Neural cell (in vitro differentiated cells): ENCODE measurements around the gene XAF1. TPM values are rescaled to one million over a fixed set of nuclear protein-coding genes. Genes with fewer than 3 reads are reported as not detected.
"Not testable (repeated sequence)": the region's sequence is repeated elsewhere in the genome, so short reads cannot be mapped to it uniquely, and the experiment has no call there.

ENCODE experiments used
- H2AFZ ChIP-seq: fragments of 200-600, 300-800 bp; sonication (generic), shearing (Covaris generic); 2 replicates; pipeline ENCODE4 v1.6.0; 2014; ENCODE audit warnings: low read depth, mild to moderate bottlenecking, antibody characterized with exemption, low read length, moderate library complexity
- H3F3A ChIP-seq: fragments of 200-600 bp; shearing (Covaris generic); 2 replicates; pipeline ENCODE4 v1.6.1; 2016; ENCODE audit warnings: mild to moderate bottlenecking, moderate library complexity, mixed read lengths, antibody characterized with exemption, low read length; ENCODE audit not compliant: insufficient read depth, poor library complexity, severe bottlenecking
- H3K27ac ChIP-seq: fragments of 200-600, 300-800 bp; sonication (generic), shearing (Covaris generic); 2 replicates; pipeline ENCODE4 v1.5.1; 2014; ENCODE audit warnings: mild to moderate bottlenecking, low read length, moderate library complexity
- H3K27me3 ChIP-seq: fragments of 300-800, 200-600 bp; sonication (generic), shearing (Covaris generic); 2 replicates; pipeline ENCODE4 v1.6.0; 2014; ENCODE audit warnings: mild to moderate bottlenecking, low read depth, low read length, moderate library complexity; ENCODE audit not compliant: insufficient read depth
- H3K36me3 ChIP-seq: fragments of 300-800, 200-600 bp; sonication (generic), shearing (Covaris generic); 2 replicates; pipeline ENCODE4 v1.5.1; 2014; ENCODE audit warnings: mild to moderate bottlenecking, antibody characterized with exemption, low read length, moderate library complexity; ENCODE audit not compliant: insufficient read depth
- H3K4me2 ChIP-seq: fragments of 300-800, 200-600 bp; sonication (generic), shearing (Covaris generic); 2 replicates; pipeline ENCODE4 v1.6.0; 2014; ENCODE audit warnings: mild to moderate bottlenecking, low read length
- H3K4me3 ChIP-seq: fragments of 300-800, 200-600 bp; sonication (generic), shearing (Covaris generic); 2 replicates; pipeline ENCODE4 v1.5.1; 2014; ENCODE audit warnings: mild to moderate bottlenecking, low read length, moderate library complexity
- H3K79me2 ChIP-seq: fragments of 200-600 bp; shearing (Covaris generic); replicated peaks from 2 replicates; pipeline ENCODE4 v1.6.0; 2014; ENCODE audit warnings: mild to moderate bottlenecking, low read length, moderate library complexity; ENCODE audit not compliant: insufficient read depth
- H3K9ac ChIP-seq: fragments of 300-800, 200-600 bp; sonication (generic), shearing (Covaris generic); 2 replicates; pipeline ENCODE4 v1.6.1; 2016; ENCODE audit warnings: mild to moderate bottlenecking, low read length, mixed read lengths
- H3K9me2 ChIP-seq: fragments of 200-600 bp; shearing (Covaris generic); 2 replicates; pipeline ENCODE4 v1.6.1; 2016; ENCODE audit warnings: mild to moderate bottlenecking, low read length, mixed read lengths; ENCODE audit not compliant: insufficient read depth
- H3K9me3 ChIP-seq: fragments of 200-600, 300-800 bp; sonication (generic), shearing (Covaris generic); 2 replicates; pipeline ENCODE4 v1.6.1; 2016; ENCODE audit warnings: mild to moderate bottlenecking, mixed run types, low read length, moderate library complexity, mixed read lengths
- H4K20me1 ChIP-seq: fragments of 200-600 bp; shearing (Covaris generic); 2 replicates; pipeline ENCODE4 v1.6.1; 2016; ENCODE audit warnings: mild to moderate bottlenecking, mixed run types; ENCODE audit not compliant: insufficient read depth
- EP300 ChIP-seq: fragments of 450-650 bp; conservative IDR thresholded peaks from 2 replicates; pipeline ENCODE4 v1.6.1; 2014; ENCODE audit warnings: antibody characterized with exemption, mild to moderate bottlenecking, moderate library complexity; ENCODE audit not compliant: poor library complexity, severe bottlenecking
- EZH2 ChIP-seq: fragments of 200-600, 300-800 bp; shearing (Covaris generic), sonication (generic); IDR thresholded peaks from 2 replicates; pipeline ENCODE4 v1.6.1; 2014; ENCODE audit warnings: antibody characterized with exemption, low read length, borderline replicate concordance, mild to moderate bottlenecking; ENCODE audit not compliant: insufficient read depth, poor library complexity, severe bottlenecking
- MXI1 ChIP-seq: fragments of 450-650 bp; conservative IDR thresholded peaks from 2 replicates; pipeline ENCODE4 v1.6.1; 2014; ENCODE audit warnings: antibody characterized with exemption, mild to moderate bottlenecking; ENCODE audit not compliant: poor library complexity, severe bottlenecking
- POLR2AphosphoS5 ChIP-seq: IDR thresholded peaks from 2 replicates; pipeline ENCODE4 v1.6.1; 2012
- RAD21 ChIP-seq: fragments of 450-650 bp; conservative IDR thresholded peaks from 2 replicates; pipeline ENCODE4 v1.6.1; 2014; ENCODE audit warnings: antibody characterized with exemption, mild to moderate bottlenecking, moderate library complexity
- SMC3 ChIP-seq: fragments of 450-650 bp; conservative IDR thresholded peaks from 2 replicates; pipeline ENCODE4 v1.6.1; 2014; ENCODE audit warnings: antibody characterized with exemption, mild to moderate bottlenecking, moderate library complexity; ENCODE audit not compliant: poor library complexity
- TAF1 ChIP-seq: IDR thresholded peaks from 2 replicates; pipeline ENCODE4 v1.6.1; 2012; ENCODE audit warnings: low read depth
- polyA plus RNA-seq: library from polyadenylated mRNA; depleted of rRNA; stranded (reverse); fragments of >200 nt; gene quantifications from 2 replicates; pipeline ENCODE4 v1.2.3, GENCODE V29; 2014
- TF ChIP-seq, protein P1 (sequence below): IDR thresholded peaks from 2 replicates; pipeline ENCODE4 v1.6.1; 2012; ENCODE audit warnings: borderline replicate concordance
- TF ChIP-seq, protein P2 (sequence below): fragments of 450-650 bp; IDR thresholded peaks from 2 replicates; pipeline ENCODE4 v1.5.1; 2014; ENCODE audit warnings: antibody characterized with exemption, mild to moderate bottlenecking, moderate library complexity; ENCODE audit not compliant: poor library complexity, severe bottlenecking

The XAF1 gene
- polyA plus RNA-seq, 1 donor from 2014 or later, result not detected

DNA sequence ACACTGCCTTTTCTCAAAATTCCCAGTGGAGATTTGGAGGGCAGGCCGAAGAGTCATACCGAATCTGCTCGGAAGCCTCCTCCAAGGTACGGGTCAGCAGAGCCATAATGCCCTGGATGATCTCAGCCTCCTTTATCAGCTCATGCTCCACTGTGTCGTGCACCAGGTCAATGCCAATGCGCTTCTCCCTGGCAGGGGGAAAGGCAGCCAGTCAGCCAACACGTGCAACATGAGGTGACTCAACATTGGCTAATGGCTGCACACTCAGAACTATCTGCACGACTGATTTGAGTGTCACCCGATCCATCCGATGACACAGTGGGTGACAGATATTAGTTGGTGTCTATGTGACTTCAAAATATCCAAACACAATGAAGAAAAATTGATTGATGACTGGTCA lies 59.9 kb downstream of the XAF1 start:
- H3F3A ChIP-seq, result no peaks in the 10 kb centered on the region
- no peaks in the 10 kb centered on the region for H3K9me3 ChIP-seq
- no peaks in the 10 kb centered on the region for H3K79me2 ChIP-seq
- H3K36me3 ChIP-seq, result no peaks in the 10 kb centered on the region
- H2AFZ ChIP-seq, result no peak overlapping the region
- no peak overlapping the region for H3K9ac ChIP-seq
- no peak overlapping the region for H3K4me3 ChIP-seq
- TF ChIP-seq EP300 (no peak), SMC3 (no peak), EZH2 (no peak), TAF1 (no peak), POLR2AphosphoS5 (no peak), RAD21 (no peak), MXI1 (no peak)
- TF ChIP-seq, protein P1, sequence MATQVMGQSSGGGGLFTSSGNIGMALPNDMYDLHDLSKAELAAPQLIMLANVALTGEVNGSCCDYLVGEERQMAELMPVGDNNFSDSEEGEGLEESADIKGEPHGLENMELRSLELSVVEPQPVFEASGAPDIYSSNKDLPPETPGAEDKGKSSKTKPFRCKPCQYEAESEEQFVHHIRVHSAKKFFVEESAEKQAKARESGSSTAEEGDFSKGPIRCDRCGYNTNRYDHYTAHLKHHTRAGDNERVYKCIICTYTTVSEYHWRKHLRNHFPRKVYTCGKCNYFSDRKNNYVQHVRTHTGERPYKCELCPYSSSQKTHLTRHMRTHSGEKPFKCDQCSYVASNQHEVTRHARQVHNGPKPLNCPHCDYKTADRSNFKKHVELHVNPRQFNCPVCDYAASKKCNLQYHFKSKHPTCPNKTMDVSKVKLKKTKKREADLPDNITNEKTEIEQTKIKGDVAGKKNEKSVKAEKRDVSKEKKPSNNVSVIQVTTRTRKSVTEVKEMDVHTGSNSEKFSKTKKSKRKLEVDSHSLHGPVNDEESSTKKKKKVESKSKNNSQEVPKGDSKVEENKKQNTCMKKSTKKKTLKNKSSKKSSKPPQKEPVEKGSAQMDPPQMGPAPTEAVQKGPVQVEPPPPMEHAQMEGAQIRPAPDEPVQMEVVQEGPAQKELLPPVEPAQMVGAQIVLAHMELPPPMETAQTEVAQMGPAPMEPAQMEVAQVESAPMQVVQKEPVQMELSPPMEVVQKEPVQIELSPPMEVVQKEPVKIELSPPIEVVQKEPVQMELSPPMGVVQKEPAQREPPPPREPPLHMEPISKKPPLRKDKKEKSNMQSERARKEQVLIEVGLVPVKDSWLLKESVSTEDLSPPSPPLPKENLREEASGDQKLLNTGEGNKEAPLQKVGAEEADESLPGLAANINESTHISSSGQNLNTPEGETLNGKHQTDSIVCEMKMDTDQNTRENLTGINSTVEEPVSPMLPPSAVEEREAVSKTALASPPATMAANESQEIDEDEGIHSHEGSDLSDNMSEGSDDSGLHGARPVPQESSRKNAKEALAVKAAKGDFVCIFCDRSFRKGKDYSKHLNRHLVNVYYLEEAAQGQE, result no peak
- TF ChIP-seq, protein P2, sequence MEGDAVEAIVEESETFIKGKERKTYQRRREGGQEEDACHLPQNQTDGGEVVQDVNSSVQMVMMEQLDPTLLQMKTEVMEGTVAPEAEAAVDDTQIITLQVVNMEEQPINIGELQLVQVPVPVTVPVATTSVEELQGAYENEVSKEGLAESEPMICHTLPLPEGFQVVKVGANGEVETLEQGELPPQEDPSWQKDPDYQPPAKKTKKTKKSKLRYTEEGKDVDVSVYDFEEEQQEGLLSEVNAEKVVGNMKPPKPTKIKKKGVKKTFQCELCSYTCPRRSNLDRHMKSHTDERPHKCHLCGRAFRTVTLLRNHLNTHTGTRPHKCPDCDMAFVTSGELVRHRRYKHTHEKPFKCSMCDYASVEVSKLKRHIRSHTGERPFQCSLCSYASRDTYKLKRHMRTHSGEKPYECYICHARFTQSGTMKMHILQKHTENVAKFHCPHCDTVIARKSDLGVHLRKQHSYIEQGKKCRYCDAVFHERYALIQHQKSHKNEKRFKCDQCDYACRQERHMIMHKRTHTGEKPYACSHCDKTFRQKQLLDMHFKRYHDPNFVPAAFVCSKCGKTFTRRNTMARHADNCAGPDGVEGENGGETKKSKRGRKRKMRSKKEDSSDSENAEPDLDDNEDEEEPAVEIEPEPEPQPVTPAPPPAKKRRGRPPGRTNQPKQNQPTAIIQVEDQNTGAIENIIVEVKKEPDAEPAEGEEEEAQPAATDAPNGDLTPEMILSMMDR, result no peak
- no peak overlapping the region for H3K4me2 ChIP-seq
- no peak overlapping the region for H3K27ac ChIP-seq
- H3K27me3 ChIP-seq, result no peaks in the 10 kb centered on the region
- no peaks in the 10 kb centered on the region for H3K9me2 ChIP-seq
- no peaks in the 10 kb centered on the region for H4K20me1 ChIP-seq

DNA sequence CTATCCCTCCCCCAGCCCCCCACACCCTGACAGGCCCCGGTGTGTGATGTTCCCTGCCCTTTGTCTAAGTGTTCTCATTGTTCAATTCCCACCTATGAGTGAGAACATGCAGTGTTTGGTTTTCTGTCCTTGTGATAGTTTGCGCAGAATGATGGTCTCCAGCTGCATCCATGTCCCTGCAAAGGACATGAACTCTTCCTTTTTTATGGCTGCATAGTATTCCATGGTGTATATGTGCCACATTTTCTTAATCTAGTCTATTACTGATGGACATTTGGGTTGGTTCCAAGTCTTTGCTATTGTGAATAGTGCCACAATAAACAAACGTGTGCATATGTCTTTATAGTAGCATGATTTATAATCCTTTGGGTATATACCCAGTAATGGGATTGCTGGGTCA lies 60.5 kb downstream of the XAF1 start:
- H2AFZ ChIP-seq, H3F3A ChIP-seq, H3K9ac ChIP-seq, H3K4me2 ChIP-seq, H3K27me3 ChIP-seq, H4K20me1 ChIP-seq, H3K79me2 ChIP-seq, H3K36me3 ChIP-seq, H3K9me2 ChIP-seq, H3K27ac ChIP-seq, H3K4me3 ChIP-seq, H3K9me3 ChIP-seq: not testable (repeated sequence)

DNA sequence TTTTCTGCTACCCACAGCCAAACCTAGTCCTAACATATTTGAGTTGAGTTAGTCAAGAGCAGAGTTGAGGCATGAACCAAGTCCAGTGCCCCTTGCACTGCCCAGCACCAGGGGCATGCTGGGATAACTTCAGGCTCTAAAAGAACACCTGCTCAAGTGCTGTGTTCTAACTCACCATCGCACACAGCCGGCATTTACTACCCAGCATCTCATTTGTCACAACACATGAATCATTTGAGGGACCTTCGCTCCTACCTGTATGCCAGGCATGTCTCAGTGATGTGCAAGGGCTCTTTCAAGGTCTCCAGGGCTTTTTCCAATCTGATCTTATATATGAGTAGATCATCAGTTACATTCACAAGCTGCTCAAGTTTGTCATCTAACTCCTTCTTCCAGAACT lies 63.1 kb downstream of the XAF1 start:
- no peaks in the 10 kb centered on the region for H3K27me3 ChIP-seq
- TF ChIP-seq EP300 (no peak), TAF1 (no peak), RAD21 (no peak), SMC3 (no peak), POLR2AphosphoS5 (no peak), EZH2 (no peak), MXI1 (no peak)
- TF ChIP-seq, protein P1, result no peak
- TF ChIP-seq, protein P2, result no peak
- no peaks in the 10 kb centered on the region for H3F3A ChIP-seq

More for the DNA sequence above, 63.1 kb downstream of the XAF1 start:
- Histone ChIP-seq H3K4me2 (no peak overlapping the region), H3K4me3 (no peak overlapping the region), H4K20me1 (no peaks in the 10 kb centered on the region), H3K79me2 (no peaks in the 10 kb centered on the region), H2AFZ (no peak overlapping the region), H3K27ac (no peak overlapping the region), H3K9ac (no peak overlapping the region), H3K36me3 (no peaks in the 10 kb centered on the region), H3K9me2 (no peaks in the 10 kb centered on the region), H3K9me3 (no peaks in the 10 kb centered on the region)
